HPDE6-E6E7 (cell line): Measurements from ENCODE around the gene USP40.
A peak's percentile ranks its signal among the peaks of the same experiment; 100 is the strongest.

ENCODE experiments used
- DNase-seq: peaks from one replicate; pipeline ENCODE4 v3.0.0; 2011; ENCODE audit warnings: missing footprints; ENCODE audit errors: extremely low spot score

Gene USP40

DNA sequence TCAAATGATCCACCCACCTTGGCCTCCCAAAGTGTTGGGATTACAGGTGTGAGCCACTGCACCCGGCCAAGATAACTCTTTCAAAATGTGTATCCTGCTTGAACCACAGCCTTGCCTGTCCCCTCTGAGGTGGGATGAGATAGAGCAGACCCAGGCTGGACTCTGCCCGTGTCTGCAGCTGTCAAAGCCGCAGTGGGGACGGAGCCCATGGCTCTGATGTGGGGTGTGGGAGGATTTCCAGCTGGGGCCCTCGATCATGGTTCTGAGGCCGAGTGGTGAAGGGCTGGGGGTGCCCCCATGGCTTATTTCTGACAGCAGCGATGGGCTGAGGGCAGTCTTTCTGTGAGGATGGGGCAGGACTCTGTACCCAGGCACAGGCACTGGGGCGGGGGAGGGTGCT lies 107.8 kb downstream of the USP40 start:
- DNase-seq: no peak

DNA sequence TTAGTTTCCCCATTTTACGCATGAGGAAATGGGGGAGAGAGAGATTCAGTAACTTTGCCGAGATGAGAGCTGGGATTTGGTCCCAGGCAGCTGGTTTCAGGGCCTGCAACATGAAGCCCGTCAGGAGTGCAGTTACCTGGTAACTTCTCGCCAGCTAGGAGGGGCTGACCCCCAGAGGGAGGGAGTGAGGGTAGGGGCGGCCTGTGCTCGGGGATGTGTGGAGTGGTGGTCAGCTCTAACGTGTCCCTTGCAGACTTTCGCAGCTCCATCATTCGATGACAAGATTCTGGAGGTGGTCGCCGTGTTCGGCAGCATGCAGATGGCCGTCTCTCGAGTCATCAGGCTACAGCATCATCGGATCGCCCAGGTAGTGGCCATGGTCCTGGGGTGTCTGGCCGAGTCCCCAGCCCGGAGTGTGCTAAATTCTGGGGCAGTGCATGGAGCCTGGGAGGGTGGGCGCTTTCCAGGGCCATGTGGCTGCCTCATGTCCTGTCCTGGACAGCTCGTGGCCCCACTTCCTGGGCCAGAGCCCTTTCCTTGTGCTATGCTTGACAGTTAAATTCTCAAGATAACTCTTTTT lies 108.5 kb downstream of the USP40 start:
- DNase-seq: no peak

DNA sequence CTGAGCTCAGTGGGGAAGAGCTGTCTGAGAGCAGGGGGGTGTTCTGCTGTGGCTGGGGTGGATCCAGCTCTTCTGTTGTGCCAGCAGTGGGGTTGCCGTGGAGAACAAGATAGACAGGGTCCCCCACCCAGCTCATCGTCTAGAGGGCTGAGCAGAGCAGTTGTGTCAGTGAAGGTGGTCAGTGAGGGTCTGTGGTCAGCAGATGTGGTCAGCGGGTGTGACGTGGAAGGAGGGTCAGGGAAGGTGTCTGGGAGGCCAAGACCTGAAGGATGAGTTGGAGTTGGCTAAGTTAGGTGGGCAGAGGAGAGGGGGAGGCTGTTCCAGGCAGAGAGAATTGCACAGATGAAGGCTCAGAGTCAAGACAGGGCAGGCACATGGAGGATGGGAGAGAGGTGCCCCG lies 109.2 kb downstream of the USP40 start:
- no peak for DNase-seq

DNA sequence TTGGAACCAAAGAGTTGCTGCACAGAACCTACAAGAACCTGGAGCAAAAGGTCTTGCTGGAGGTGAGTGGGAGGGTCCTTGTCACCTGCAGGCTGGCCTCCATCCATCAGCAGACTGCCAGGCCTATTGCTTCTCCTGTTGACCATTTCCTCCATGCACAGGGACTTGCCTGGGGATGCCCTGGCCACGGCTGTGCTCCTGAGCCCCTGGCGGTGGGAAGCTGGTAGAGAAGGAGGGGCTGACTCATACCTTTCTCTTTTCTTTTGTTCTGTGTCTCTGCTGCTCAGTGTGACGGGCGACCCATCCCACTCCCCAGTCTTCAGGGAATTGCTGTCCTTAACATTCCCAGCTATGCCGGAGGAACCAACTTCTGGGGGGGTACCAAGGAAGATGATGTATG lies 109.6 kb downstream of the USP40 start:
- no peak for DNase-seq

DNA sequence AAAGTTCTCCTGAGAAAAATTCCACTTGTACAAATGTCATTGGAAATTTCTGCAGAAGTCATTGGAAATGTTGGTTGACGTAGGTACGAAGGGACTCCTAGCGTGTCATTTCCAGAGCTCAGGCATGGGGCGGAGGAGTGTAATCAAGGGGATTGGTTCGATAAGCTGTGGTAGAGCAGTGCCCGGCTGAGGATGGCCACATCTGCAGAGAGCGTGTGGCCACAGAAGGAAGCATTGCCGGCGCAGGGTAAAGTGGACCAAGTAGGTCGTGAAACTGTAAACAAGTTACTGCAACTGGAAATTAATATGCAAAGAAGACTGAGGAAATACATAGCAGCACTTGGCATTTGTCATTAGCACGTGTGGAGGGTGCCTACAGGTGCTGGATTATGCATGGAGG lies 110.5 kb downstream of the USP40 start:
- no peak for DNase-seq

DNA sequence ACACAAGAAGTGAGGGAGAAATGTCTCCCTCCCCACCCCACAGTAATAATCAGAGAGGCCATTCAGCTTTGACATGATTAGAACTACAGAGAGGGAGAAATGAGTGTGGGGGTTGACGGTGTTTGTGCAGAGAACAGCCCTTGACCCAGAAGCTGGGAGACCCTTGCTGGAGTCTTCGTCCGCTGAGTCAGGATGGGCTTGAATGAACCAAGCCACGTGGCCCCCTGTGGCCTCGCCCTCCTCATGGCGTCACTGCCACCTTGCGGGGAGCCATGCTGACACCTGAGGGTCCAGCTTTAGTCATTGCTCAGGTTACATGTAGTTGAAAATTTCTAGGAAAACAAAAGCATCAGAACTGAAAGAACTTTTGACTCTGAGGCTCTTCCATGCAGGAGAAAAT lies 111.1 kb downstream of the USP40 start:
- no peak for DNase-seq

DNA sequence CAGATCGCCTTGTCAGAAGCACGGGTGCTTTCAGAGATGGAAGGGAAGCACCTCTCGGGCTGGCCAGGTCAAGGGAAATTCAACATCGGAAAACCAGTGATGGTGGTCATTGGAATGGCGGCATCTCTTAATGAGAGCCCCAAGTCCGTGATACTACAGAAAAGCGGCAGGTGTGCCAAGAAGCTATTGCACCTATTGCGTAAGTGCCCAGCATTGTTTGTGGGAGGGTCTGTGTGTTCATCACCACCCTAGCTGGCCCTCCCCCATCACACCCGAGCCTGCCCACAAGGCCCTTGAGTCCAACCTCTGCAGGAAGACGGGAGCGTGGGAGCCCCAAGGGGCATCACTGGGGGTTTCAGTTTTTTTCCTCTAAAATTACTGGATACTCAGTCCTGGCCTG lies 111.6 kb downstream of the USP40 start:
- DNase-seq: no peak

DNA sequence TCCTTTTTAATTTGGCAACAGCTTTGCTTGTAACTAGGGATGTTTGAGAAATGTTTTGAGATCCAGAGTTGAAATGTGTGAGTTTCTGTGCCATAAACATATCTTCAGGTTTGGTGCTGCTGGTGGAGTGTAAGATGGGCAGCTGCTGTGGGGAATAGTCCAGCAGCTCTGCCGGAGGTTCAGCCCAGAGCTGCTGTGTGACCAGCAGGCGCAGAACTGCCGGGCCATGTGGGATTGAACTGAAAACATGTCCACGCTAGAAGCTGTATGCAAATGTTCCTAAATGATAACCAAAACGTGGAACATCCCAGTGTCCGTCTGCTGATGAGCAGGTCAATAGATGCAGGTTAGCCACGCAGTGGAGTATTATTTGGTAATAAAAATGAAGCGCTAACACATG lies 112.7 kb downstream of the USP40 start:
- DNase-seq: no peak

DNA sequence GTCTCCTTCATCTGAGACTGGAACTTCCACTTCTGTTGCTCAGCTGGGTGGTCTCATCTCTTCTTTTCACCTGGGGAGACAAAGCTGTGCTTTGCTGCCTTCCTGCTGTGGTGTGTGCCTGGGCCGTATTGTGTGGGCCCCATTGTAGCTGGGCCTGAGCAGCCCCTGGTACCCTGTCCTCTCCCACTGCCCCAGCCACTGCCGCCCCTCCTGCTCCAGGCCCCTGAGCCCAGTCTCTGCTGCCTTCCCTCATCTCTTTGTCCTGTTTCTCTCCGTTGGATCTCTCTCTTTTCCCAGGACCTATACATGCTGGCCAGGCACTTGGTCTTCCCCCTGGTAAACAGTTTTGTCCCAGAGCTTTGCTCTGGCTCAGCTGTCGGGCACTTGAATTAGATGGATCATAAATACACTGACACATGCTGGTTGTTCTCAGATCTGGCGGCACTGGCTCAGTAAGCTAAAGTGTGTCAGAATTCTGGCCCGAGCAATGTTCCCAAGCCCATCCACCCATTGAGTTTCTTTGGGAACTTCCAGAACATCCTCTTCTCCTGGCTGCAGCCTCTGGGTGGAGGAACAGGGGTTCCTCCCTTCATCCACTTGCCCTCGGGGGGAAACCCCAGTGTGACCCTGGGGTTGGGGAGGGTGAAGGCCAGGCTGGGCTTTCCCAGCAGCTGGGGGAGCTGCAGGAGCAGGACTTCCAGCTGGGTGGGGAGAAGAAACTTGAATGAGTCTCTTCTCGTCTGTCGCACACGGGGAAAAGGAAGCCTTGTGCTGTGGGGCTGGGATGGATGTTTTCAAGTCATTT lies 113.3 kb downstream of the USP40 start:
- no peak for DNase-seq

DNA sequence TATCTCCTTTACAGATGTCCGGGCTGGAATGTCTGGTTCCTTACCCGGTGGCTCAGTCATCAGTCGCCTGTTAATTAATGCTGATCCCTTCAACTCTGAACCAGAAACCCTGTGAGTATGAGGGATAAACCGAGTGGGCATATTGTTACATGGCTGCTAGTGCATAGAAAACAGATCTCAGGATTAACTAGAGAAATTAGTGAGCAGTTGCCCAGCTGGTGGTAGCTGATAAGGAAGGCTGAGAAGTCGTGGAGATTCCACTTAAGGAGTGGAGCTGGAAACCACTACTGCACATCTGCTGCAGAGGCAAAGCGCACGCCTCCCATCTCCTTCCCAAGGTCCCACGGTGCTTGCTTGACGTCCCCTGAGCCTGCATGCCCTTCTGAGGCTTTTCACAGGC lies 114.6 kb downstream of the USP40 start:
- no peak for DNase-seq

DNA sequence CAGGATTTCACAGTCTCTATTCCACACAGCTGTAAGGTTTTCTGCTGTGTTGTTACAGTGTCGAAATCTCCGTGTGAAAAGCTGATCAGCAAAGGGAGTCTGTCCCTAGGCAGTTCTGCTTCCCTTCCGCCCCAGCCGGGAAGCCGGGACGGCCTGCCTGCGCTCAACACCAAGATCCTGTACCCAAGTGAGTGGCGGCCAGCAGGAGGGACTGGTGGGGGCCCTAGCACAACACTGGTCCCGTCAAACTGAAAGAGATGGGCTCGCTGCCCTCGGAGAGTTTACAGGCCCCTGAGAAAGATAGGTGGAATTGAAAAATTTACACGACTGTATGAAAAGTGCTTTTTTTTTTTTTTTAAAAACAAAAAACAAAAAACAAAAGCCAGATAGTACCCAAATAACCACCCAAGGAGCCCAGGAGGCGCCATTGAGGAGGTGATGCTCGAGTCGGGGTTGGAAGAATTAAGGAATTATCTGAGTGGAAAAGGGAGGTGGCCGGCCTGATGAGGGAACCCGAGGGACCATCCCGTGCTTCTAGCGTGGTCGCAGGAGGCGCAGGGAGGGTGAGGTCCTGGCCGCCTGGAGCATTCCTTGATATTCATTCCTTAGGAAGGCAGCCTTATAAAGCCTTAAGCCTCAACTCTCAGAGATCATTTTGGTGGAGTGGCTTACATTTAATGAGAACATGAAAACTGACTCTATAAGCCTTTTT lies 115.6 kb downstream of the USP40 start:
- DNase-seq: no peak

DNA sequence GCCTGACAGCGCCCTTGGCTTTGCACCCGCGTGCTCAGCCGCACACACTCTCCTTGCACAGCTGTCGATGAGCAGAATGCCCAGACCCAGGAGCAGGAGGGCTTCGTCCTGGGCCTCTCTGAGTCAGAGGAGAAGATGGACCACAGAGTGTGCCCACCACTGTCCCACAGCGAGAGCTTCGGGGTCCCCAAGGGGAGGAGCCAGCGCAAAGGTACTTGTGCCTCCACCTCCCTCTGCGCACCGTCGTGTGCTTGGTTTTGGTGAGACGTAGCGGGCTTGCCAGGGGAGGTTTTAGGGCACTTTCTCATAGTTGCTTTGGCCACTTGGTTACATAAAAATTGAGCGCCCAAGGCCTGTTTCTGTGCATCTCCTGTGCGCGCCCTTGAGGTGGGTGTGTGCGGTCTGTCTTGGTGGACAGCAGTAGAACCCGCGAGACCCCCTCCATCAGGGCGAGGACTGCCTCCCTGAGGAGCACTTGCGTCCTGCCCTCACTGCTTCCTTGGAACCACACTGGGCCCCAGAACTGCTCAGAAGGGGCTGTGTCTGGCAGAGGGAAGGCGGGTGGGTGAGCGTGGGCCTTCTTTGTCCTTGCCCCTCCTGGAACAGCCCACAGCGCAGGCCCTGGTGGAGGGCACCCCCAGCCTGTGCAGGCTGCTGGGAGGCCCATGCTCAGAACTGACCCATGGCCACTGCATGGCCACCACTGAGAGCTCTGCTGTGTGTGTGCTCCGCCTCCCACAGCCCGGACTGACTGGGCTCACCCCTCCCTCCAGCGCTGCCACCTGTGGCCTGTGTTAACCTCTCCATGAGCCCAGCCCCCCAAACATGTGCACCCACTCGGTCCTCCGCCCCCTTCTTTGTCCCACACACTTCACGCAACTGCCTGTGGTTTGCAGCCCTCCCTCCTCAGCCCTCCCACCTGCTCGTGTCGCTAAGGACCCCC lies 116.4 kb downstream of the USP40 start:
- no peak for DNase-seq

DNA sequence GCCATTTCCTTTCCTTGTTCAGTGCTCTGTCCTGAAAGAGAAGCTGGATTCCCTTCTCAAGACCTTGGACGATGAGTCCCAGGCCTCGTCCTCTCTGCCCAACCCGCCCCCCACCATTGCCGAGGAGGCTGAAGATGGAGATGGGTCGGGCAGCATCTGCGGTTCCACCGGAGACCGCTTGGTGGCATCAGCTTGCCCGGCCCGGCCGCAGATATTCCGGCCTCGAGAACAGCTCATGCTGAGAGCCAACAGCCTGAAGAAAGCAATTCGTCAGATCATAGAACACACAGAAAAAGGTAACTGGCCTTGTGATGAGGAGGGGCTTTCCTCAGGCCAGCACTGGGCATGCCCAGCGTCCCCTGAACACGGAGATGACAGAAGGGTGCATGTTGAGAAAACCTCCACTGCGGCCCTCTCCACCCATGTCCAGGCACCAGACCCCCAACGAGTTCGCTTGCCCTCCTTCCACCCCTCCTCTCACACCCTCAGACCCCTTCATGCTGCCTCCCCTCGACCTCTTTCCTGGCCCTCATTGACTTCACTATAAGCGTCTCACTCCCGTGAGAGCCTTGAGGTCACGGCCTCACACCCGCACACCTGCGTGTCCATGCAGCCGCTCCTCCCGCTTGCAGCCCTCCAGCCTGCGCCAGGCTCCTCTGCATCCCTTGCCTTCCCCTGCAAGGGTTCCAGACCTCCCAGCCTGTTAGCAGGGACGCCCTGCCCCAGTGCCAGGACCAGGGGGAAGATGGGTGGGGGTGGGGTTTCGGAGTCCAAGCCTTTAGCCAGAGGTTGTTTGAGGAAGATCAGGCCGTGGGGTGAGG lies 117.3 kb downstream of the USP40 start:
- peak; percentile 67 for DNase-seq

DNA sequence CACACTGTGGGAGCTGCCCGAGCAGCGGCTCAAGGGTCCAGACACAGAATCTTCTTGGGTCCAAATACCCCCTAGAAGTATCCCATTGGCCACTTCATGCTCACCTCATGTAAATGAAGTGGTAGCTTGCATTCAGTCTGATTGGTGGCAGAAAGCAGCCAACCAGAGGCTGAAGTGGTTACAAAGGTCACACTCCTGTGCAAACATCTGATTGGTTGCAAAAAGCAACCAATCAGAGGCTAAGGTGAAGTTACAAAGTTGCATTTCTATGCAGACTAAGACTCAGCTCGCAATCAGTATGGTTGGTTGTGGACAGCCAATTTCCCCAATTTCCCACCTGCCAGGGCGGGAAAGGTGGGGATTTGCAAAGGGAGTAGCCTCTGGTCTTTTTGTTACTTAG lies 118.0 kb downstream of the USP40 start:
- no peak for DNase-seq

DNA sequence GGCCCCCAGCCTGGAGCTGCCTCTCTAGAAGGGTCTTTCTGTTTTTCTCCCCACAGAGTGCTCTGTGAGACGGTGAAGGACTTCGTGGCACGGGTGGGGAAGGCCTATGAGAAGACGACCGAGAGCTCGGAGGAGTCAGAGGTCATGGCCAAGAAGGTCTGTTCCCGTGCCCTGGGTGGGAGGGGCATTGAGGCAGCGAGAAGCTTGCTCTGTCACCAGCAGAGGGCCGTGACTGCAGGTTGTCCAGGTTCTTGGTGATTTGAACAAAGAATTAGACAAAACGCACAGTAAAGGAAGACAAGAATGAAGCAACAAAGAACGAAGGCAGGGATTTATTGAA lies 118.4 kb downstream of the USP40 start:
- DNase-seq: no peak

DNA sequence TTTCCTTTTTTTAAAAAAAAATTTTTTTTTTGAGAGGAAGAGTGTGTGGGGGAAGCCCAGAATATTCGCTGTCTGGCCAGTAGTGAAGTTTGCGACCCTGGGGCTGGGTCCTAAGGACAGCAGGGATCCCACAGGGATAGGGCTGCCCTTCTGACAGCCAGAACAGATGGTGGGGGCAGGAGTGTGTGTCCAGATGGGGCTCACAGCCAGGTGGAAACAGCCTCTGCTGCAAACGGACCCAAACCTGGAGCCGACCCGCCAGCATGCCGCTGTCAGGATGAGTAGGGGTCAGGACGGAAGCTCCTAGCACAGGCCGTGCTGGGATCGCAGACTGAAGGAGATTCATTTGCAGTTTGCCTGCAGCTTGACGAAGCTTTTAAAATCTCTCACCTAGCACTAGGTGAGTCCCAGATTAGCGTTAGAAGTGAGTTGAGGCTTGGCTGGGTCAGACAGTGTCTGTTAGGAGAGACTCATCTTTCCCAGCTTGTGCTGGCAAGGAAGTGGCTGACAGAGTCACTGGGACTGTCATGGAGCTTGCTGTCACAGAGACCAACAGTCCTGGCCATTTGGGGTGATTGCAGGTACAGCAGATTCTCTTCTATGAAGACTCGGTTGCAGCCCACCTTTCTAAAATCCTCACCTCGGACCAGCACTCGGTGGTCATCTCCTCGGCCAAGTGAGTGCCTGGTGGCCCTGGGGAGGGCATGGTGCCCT lies 118.9 kb downstream of the USP40 start:
- no peak for DNase-seq

DNA sequence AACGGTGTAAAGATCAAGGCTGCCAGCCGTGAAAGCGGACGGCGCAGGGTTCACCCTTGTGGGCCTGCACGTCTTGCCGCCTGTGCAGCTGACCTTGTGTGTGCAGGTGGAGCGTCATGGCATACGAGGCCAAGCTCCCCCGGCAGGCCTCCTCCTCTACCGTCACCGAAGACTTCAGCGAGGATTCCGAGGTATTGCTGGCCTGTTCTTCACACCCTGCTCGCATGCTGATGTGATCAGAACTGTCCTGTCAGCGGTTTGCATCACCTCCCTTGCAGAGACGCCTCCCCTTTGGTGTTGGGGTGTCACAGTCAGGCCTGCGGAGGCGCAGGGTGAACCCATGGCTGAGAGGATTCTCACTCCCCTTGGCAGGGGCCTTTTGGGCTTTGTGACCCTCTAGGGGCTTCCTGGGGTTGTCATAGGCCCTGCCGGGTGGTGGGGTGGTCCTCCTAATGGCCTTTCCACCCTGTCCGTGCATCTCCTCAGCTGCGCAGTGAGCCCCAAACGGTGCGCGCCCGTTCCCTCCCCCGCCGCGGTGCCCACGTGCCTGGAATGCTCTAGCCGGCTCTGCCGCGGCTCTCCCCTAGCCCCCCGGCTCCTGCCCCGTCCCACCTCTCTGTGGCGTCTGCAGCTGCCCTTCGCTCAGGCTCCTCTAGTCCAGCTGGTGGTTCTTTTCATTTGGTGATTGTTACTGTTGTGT lies 119.8 kb downstream of the USP40 start:
- DNase-seq: no peak

DNA sequence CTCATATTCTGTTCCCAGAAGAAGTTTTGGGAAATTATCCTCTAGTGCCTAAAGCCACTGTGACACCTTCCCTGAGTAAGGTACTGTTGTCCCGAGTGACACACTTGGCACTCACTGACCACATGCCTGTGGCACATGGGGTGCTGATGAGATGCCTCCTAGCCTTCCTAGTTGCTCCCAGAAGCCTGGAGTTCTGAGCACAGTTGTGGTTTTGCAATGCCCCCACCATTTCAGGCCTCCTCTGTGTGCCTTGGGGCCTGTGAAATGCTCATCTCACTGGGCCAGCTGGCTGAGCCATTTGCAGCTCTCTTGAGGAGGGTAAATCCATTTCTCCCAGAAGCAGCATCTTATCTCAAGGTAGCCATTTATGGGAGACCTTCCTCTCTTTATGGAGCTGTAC lies 120.5 kb downstream of the USP40 start:
- DNase-seq: no peak

DNA sequence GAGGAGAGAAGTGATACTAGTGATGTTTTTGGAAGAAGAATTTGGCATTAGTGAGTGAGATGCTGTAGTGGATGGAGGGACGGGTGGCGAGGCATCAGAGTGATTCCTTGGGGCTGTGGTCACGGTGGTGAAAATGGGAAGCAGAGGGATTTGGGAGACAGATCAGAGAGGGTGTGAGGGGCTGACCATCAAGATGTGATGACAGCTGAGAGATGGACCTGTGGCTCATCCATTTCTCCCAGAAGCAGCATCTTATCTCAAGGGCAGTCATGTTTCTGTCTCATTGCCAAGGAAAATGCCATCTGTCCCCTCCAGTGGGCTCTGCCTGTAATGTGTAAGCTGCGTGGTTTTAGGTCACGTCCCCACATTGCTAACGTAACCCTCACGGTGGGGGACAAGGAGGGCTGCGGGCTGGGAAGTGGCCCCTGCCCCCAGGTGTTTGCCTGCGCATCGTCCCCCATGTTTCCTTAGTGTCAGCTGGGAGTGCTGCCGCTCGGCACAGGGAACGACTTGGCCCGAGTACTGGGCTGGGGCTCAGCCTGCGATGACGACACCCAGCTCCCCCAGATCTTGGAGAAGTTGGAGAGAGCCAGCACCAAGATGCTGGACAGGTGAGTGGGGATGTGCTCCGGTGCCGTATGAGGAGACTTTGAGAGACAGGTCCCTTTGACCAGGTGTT lies 121.3 kb downstream of the USP40 start:
- no peak for DNase-seq
